Activated naive CD8-positive, alpha-beta T cell treated with anti-CD3 and anti-CD28 coated beads, Interleukin-2, amount 50 U/mL, for 24 hours (primary cell): ENCODE results near the gene PREPL.

Source experiments
- ATAC-seq: fragments of 150-1000 bp; cut with Tn5 transposase; one replicate; pipeline ENCODE4 v1.10.0; 2021
- DNase-seq: peaks from one replicate; pipeline ENCODE4 v3.0.0; 2021
- H3K27ac Mint-ChIP-seq: one replicate; pipeline ENCODE4 v1.8.0; 2021; ENCODE audit warnings: mild to moderate bottlenecking, mixed read lengths
- H3K27me3 Mint-ChIP-seq: one replicate; pipeline ENCODE4 v1.8.0; 2021; ENCODE audit warnings: mixed read lengths
- H3K36me3 Mint-ChIP-seq: one replicate; pipeline ENCODE4 v1.8.0; 2021; ENCODE audit warnings: low read depth, mixed read lengths
- H3K4me1 Mint-ChIP-seq: one replicate; pipeline ENCODE4 v1.8.0; 2021; ENCODE audit warnings: mixed read lengths
- H3K4me3 Mint-ChIP-seq: one replicate; pipeline ENCODE4 v1.8.0; 2021; ENCODE audit warnings: mild to moderate bottlenecking, moderate library complexity, mixed read lengths
- H3K9me3 Mint-ChIP-seq: one replicate; pipeline ENCODE4 v1.8.0; 2021; ENCODE audit warnings: mixed read lengths

The PREPL gene

GRCh38 chr2:44362207-44363015 lies 1.1 kb upstream of the PREPL start:
- peaks cover 53% of the 10 kb centered on the region for H3K4me1 Mint-ChIP-seq
- peaks cover 2% of the 10 kb centered on the region for H3K27me3 Mint-ChIP-seq
- H3K4me3 Mint-ChIP-seq = peak overlapping the region; percentile 93
- DNase-seq = peak; percentile 44
- peak; percentile 44 for ATAC-seq
- peaks cover 3% of the 10 kb centered on the region for H3K36me3 Mint-ChIP-seq
- peak overlapping the region; percentile 90 for H3K27ac Mint-ChIP-seq
- H3K9me3 Mint-ChIP-seq = no peaks in the 10 kb centered on the region

GRCh38 chr2:44360749-44361329 lies 455 bp downstream of the PREPL start:
- Mint-ChIP-seq H3K4me1 (peaks cover 58% of the 10 kb centered on the region), H3K9me3 (no peaks in the 10 kb centered on the region), H3K4me3 (peak overlapping the region; percentile 93), H3K27me3 (peaks cover 2% of the 10 kb centered on the region), H3K27ac (peak overlapping the region; percentile 100), H3K36me3 (peaks cover 10% of the 10 kb centered on the region)
- ATAC-seq (peak; percentile 11), DNase-seq (peak; percentile 13)

- H3K4me3 Mint-ChIP-seq = no peak overlapping the region
- H3K27ac Mint-ChIP-seq = no peak overlapping the region
These were observed 2.8 kb downstream of the PREPL start for GRCh38 chr2:44358503-44358902.

GRCh38 chr2:44354761-44355160 lies 6.5 kb downstream of the PREPL start:
- Mint-ChIP-seq H3K27ac (no peak overlapping the region), H3K36me3 (peaks cover 22% of the 10 kb centered on the region), H3K9me3 (no peaks in the 10 kb centered on the region), H3K4me3 (no peak overlapping the region), H3K27me3 (no peaks in the 10 kb centered on the region), H3K4me1 (peaks cover 33% of the 10 kb centered on the region)
- DNase-seq (no peak), ATAC-seq (no peak)

More at GRCh38 chr2:44358503-44358902, 2.8 kb downstream of the PREPL start:
- Mint-ChIP-seq H3K9me3 (no peaks in the 10 kb centered on the region), H3K27me3 (peaks cover 2% of the 10 kb centered on the region), H3K36me3 (peaks cover 13% of the 10 kb centered on the region), H3K4me1 (peaks cover 47% of the 10 kb centered on the region)
- ATAC-seq = no peak
- DNase-seq = peak; percentile 72

- H3K36me3 Mint-ChIP-seq = peaks cover 22% of the 10 kb centered on the region
- no peak for DNase-seq
- H3K4me3 Mint-ChIP-seq = no peak overlapping the region
- H3K4me1 Mint-ChIP-seq = peaks cover 22% of the 10 kb centered on the region
- ATAC-seq = no peak
- H3K9me3 Mint-ChIP-seq = no peaks in the 10 kb centered on the region
- no peak overlapping the region for H3K27ac Mint-ChIP-seq
- H3K27me3 Mint-ChIP-seq = no peaks in the 10 kb centered on the region
These were observed 8.8 kb downstream of the PREPL start for GRCh38 chr2:44352510-44352909.

- Mint-ChIP-seq H3K27me3 (no peaks in the 10 kb centered on the region), H3K4me3 (no peak overlapping the region), H3K9me3 (no peaks in the 10 kb centered on the region), H3K27ac (no peak overlapping the region), H3K36me3 (peaks cover 24% of the 10 kb centered on the region), H3K4me1 (peaks cover 17% of the 10 kb centered on the region)
- DNase-seq (no peak), ATAC-seq (no peak)
These were observed 9.6 kb downstream of the PREPL start for GRCh38 chr2:44351676-44352075.

- H3K4me3 Mint-ChIP-seq = no peak overlapping the region
- no peak overlapping the region for H3K27ac Mint-ChIP-seq
- no peaks in the 10 kb centered on the region for H3K9me3 Mint-ChIP-seq
- peaks cover 24% of the 10 kb centered on the region for H3K36me3 Mint-ChIP-seq
- peaks cover 15% of the 10 kb centered on the region for H3K4me1 Mint-ChIP-seq
- no peaks in the 10 kb centered on the region for H3K27me3 Mint-ChIP-seq
- DNase-seq (no peak), ATAC-seq (no peak)
These were observed 10.2 kb downstream of the PREPL start for GRCh38 chr2:44351088-44351487.

- Mint-ChIP-seq H3K27me3 (no peaks in the 10 kb centered on the region), H3K4me1 (peaks cover 15% of the 10 kb centered on the region)
These were observed 11.8 kb downstream of the PREPL start for GRCh38 chr2:44349506-44349905.

GRCh38 chr2:44348400-44348799 lies 12.9 kb downstream of the PREPL start:
- no peak for ATAC-seq
- H3K9me3 Mint-ChIP-seq = no peaks in the 10 kb centered on the region
- H3K27me3 Mint-ChIP-seq = no peaks in the 10 kb centered on the region
- H3K27ac Mint-ChIP-seq = no peak overlapping the region
- H3K4me3 Mint-ChIP-seq = no peak overlapping the region
- DNase-seq = no peak
- H3K36me3 Mint-ChIP-seq = peaks cover 27% of the 10 kb centered on the region
- peaks cover 15% of the 10 kb centered on the region for H3K4me1 Mint-ChIP-seq

More at GRCh38 chr2:44349506-44349905, 11.8 kb downstream of the PREPL start:
- peaks cover 24% of the 10 kb centered on the region for H3K36me3 Mint-ChIP-seq
- H3K4me3 Mint-ChIP-seq = no peak overlapping the region
- no peak overlapping the region for H3K27ac Mint-ChIP-seq
- no peaks in the 10 kb centered on the region for H3K9me3 Mint-ChIP-seq
- DNase-seq (no peak), ATAC-seq (no peak)

- ATAC-seq = no peak
- Mint-ChIP-seq H3K27me3 (no peaks in the 10 kb centered on the region), H3K4me3 (no peak overlapping the region), H3K4me1 (peaks cover 15% of the 10 kb centered on the region), H3K9me3 (no peaks in the 10 kb centered on the region), H3K36me3 (peaks cover 32% of the 10 kb centered on the region), H3K27ac (no peak overlapping the region)
- no peak for DNase-seq
These were observed 13.8 kb downstream of the PREPL start for GRCh38 chr2:44347526-44347925.

GRCh38 chr2:44342854-44343253 lies 18.4 kb downstream of the PREPL start:
- peaks cover 44% of the 10 kb centered on the region for H3K36me3 Mint-ChIP-seq
- H3K27me3 Mint-ChIP-seq = no peaks in the 10 kb centered on the region
- no peak overlapping the region for H3K4me3 Mint-ChIP-seq
- no peak for DNase-seq
- no peaks in the 10 kb centered on the region for H3K9me3 Mint-ChIP-seq
- no peak overlapping the region for H3K27ac Mint-ChIP-seq
- no peak for ATAC-seq
- no peaks in the 10 kb centered on the region for H3K4me1 Mint-ChIP-seq

- no peaks in the 10 kb centered on the region for H3K27me3 Mint-ChIP-seq
- no peak overlapping the region for H3K4me3 Mint-ChIP-seq
- ATAC-seq (no peak), DNase-seq (no peak)
- H3K27ac Mint-ChIP-seq = no peak overlapping the region
- peaks cover 3% of the 10 kb centered on the region for H3K4me1 Mint-ChIP-seq
- H3K9me3 Mint-ChIP-seq = no peaks in the 10 kb centered on the region
- peaks cover 56% of the 10 kb centered on the region for H3K36me3 Mint-ChIP-seq
These were observed 25.3 kb downstream of the PREPL start for GRCh38 chr2:44335806-44336538.

GRCh38 chr2:44333994-44334393 lies 27.3 kb downstream of the PREPL start:
- H3K4me3 Mint-ChIP-seq = no peak overlapping the region
- H3K36me3 Mint-ChIP-seq = peaks cover 52% of the 10 kb centered on the region
- H3K4me1 Mint-ChIP-seq = peaks cover 5% of the 10 kb centered on the region
- DNase-seq (no peak), ATAC-seq (no peak)
- no peaks in the 10 kb centered on the region for H3K9me3 Mint-ChIP-seq
- no peaks in the 10 kb centered on the region for H3K27me3 Mint-ChIP-seq
- H3K27ac Mint-ChIP-seq = no peak overlapping the region

GRCh38 chr2:44330801-44331200 lies 30.5 kb downstream of the PREPL start:
- H3K27ac Mint-ChIP-seq = no peak overlapping the region
- ATAC-seq = no peak
- no peak for DNase-seq
- no peaks in the 10 kb centered on the region for H3K27me3 Mint-ChIP-seq
- H3K36me3 Mint-ChIP-seq = peaks cover 39% of the 10 kb centered on the region
- H3K9me3 Mint-ChIP-seq = no peaks in the 10 kb centered on the region
- H3K4me3 Mint-ChIP-seq = no peak overlapping the region
- peaks cover 2% of the 10 kb centered on the region for H3K4me1 Mint-ChIP-seq

- no peaks in the 10 kb centered on the region for H3K9me3 Mint-ChIP-seq
- H3K4me1 Mint-ChIP-seq = peaks cover 2% of the 10 kb centered on the region
- DNase-seq = no peak
- H3K27me3 Mint-ChIP-seq = no peaks in the 10 kb centered on the region
- H3K4me3 Mint-ChIP-seq = no peak overlapping the region
- no peak for ATAC-seq
- peaks cover 40% of the 10 kb centered on the region for H3K36me3 Mint-ChIP-seq
- no peak overlapping the region for H3K27ac Mint-ChIP-seq
These were observed 32.0 kb downstream of the PREPL start for GRCh38 chr2:44329343-44329742.
